IPS-18a (cell line): ENCODE measurements around the gene SLC4A7.

Experiments used
- H3K27ac ChIP-seq: one replicate; pipeline ENCODE4 v1.5.1; 2013; ENCODE audit warnings: low read length
- H3K27me3 ChIP-seq: one replicate; pipeline ENCODE4 v1.6.1; 2013; ENCODE audit warnings: mild to moderate bottlenecking, low read length; ENCODE audit not compliant: control insufficient read depth, insufficient read depth
- H3K36me3 ChIP-seq: one replicate; pipeline ENCODE4 v1.6.1; 2013; ENCODE audit warnings: low read depth, low read length; ENCODE audit not compliant: control insufficient read depth
- H3K4me1 ChIP-seq: one replicate; pipeline ENCODE4 v1.6.1; 2013; ENCODE audit warnings: low read depth, low read length; ENCODE audit not compliant: control insufficient read depth
- H3K4me3 ChIP-seq: one replicate; pipeline ENCODE4 v1.5.1; 2013; ENCODE audit warnings: low read length
- H3K9ac ChIP-seq: one replicate; pipeline ENCODE4 v1.6.1; 2013; ENCODE audit warnings: mild to moderate bottlenecking, low read length, moderate library complexity
- H3K9me3 ChIP-seq: one replicate; pipeline ENCODE4 v1.6.1; 2013; ENCODE audit warnings: low read depth, low read length; ENCODE audit not compliant: control insufficient read depth

SLC4A7 gene

GRCh38 chr3:27354161-27354560, 130.0 kb downstream of the SLC4A7 start:
- Histone ChIP-seq H3K4me3 (no peak overlapping the region), H3K27ac (no peak overlapping the region), H3K36me3 (no peaks in the 10 kb centered on the region), H3K9me3 (no peaks in the 10 kb centered on the region), H3K27me3 (no peaks in the 10 kb centered on the region), H3K4me1 (peaks cover 31% of the 10 kb centered on the region), H3K9ac (no peak overlapping the region)

GRCh38 chr3:27353221-27353620, 131.0 kb downstream of the SLC4A7 start:
- no peak overlapping the region for H3K4me3 ChIP-seq

DNA sequence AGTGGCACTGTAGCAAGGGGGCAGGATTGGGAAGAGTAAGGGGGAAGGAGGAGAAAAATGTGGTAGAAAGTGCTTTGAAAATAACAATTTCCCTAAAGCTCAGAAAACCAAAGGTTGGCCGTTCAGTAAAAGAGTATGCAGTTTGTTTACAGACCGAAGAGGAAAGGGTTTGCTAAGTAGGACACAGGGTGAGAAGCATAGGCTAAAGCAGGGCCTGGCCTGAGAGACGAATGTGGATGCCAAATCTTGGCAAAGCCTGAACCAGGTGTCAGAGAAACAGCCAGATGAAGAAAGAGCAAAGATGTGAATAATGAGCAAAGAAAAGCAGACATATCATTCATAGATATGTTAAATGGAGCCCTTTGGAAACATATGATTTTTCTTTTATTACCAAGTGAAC, 132.1 kb downstream of the SLC4A7 start:
- Histone ChIP-seq H3K4me1 (peaks cover 31% of the 10 kb centered on the region), H3K9ac (no peak overlapping the region), H3K4me3 (no peak overlapping the region), H3K36me3 (no peaks in the 10 kb centered on the region), H3K27me3 (no peaks in the 10 kb centered on the region), H3K27ac (no peak overlapping the region), H3K9me3 (no peaks in the 10 kb centered on the region)

More at GRCh38 chr3:27353221-27353620, 131.0 kb downstream of the SLC4A7 start:
- Histone ChIP-seq H3K9ac (no peak overlapping the region), H3K27ac (no peak overlapping the region), H3K9me3 (no peaks in the 10 kb centered on the region), H3K36me3 (no peaks in the 10 kb centered on the region), H3K27me3 (no peaks in the 10 kb centered on the region), H3K4me1 (peaks cover 31% of the 10 kb centered on the region)

GRCh38 chr3:27349832-27350231, 134.4 kb downstream of the SLC4A7 start:
- H3K4me3 ChIP-seq, result no peak overlapping the region
- peaks cover 30% of the 10 kb centered on the region for H3K4me1 ChIP-seq
- H3K27me3 ChIP-seq, result no peaks in the 10 kb centered on the region
- no peak overlapping the region for H3K9ac ChIP-seq
- H3K36me3 ChIP-seq, result no peaks in the 10 kb centered on the region
- no peak overlapping the region for H3K27ac ChIP-seq
- no peaks in the 10 kb centered on the region for H3K9me3 ChIP-seq

GRCh38 chr3:27345959-27346865, 138.0 kb downstream of the SLC4A7 start:
- H3K9ac ChIP-seq, result no peak overlapping the region
- H3K27ac ChIP-seq, result no peak overlapping the region
- H3K27me3 ChIP-seq, result no peaks in the 10 kb centered on the region
- no peak overlapping the region for H3K4me3 ChIP-seq
- no peaks in the 10 kb centered on the region for H3K9me3 ChIP-seq
- H3K36me3 ChIP-seq, result no peaks in the 10 kb centered on the region
- H3K4me1 ChIP-seq, result peaks cover 4% of the 10 kb centered on the region

- H3K9me3 ChIP-seq, result no peaks in the 10 kb centered on the region
- H3K36me3 ChIP-seq, result no peaks in the 10 kb centered on the region
- no peaks in the 10 kb centered on the region for H3K27me3 ChIP-seq
- H3K4me1 ChIP-seq, result peaks cover 4% of the 10 kb centered on the region
- no peak overlapping the region for H3K9ac ChIP-seq
- H3K27ac ChIP-seq, result no peak overlapping the region
- H3K4me3 ChIP-seq, result no peak overlapping the region
Measured at GRCh38 chr3:27345493-27345892, 138.7 kb downstream of the SLC4A7 start.

- Histone ChIP-seq H3K4me3 (no peak overlapping the region), H3K9me3 (no peaks in the 10 kb centered on the region), H3K27me3 (no peaks in the 10 kb centered on the region), H3K9ac (no peak overlapping the region), H3K36me3 (no peaks in the 10 kb centered on the region), H3K4me1 (peaks cover 4% of the 10 kb centered on the region), H3K27ac (no peak overlapping the region)
Measured at GRCh38 chr3:27345045-27345444, 139.1 kb downstream of the SLC4A7 start.

- Histone ChIP-seq H3K9me3 (no peaks in the 10 kb centered on the region), H3K4me1 (no peaks in the 10 kb centered on the region), H3K27ac (no peak overlapping the region), H3K4me3 (no peak overlapping the region), H3K9ac (no peak overlapping the region), H3K27me3 (no peaks in the 10 kb centered on the region), H3K36me3 (no peaks in the 10 kb centered on the region)
Measured at GRCh38 chr3:27344192-27344591, 140.0 kb downstream of the SLC4A7 start.

DNA sequence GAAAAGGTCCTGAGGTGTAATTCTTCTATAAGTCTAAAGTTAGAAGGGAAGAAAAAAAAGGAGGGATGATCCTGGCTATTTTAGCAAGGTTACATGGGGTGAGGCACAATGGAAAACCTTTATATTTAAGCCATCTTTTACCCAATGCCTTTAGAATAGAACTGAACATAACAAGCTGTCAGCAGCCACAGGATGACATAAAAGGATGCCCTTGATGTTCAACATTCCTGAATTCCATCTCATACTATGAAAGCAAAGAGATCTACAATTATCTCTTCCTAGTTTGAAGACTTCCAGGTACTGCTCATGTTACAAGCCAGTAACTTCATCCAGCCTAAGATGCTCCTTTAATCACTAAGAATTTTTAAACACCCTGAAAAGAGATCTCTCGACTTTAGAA, 141.9 kb downstream of the SLC4A7 start:
- Histone ChIP-seq H3K27me3 (no peaks in the 10 kb centered on the region), H3K9ac (no peak overlapping the region), H3K27ac (no peak overlapping the region), H3K9me3 (no peaks in the 10 kb centered on the region), H3K4me3 (no peak overlapping the region), H3K36me3 (no peaks in the 10 kb centered on the region), H3K4me1 (no peaks in the 10 kb centered on the region)

DNA sequence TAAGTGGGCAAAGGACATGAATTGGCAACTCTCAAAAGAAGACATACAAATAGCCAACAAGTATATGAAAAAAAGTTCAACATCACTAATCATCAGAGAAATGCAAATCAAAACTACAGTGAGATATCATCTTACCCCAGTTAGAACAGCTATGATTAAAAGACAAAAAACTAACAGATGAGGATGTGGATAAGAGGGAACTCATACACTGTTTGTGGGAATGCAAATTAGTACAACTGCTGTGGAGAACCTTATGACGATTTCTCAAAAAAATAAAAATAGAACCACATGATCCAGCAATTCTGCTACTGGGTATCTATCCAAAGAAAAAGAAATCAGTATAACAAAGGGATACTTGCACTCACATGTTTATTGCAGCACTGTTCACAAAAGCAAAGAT, 143.7 kb downstream of the SLC4A7 start:
- Histone ChIP-seq H3K4me3 (no peak overlapping the region), H3K9me3 (no peaks in the 10 kb centered on the region), H3K9ac (no peak overlapping the region), H3K4me1 (no peaks in the 10 kb centered on the region), H3K36me3 (no peaks in the 10 kb centered on the region), H3K27me3 (no peaks in the 10 kb centered on the region), H3K27ac (no peak overlapping the region)

DNA sequence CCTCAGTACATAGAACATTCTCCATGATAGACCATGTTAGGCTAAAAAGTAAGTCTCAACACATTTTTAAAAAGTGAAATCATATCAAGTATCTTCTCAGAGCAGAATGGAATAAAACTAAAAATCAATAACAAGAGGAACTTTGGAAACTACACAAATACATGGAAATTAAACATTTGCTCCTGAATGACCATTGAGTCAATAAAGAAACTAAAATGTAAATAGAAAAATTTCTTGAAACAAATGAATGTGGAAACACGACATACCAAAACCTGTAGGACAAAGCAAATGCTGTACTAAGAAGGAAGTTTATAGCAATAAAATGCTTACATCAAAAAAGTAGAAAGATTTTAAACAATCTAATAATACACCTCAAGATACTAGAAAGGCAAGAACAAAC, 148.6 kb downstream of the SLC4A7 start:
- Histone ChIP-seq H3K36me3 (no peaks in the 10 kb centered on the region), H3K4me3 (no peak overlapping the region), H3K9me3 (no peaks in the 10 kb centered on the region), H3K27me3 (no peaks in the 10 kb centered on the region), H3K4me1 (no peaks in the 10 kb centered on the region), H3K27ac (no peak overlapping the region), H3K9ac (no peak overlapping the region)

DNA sequence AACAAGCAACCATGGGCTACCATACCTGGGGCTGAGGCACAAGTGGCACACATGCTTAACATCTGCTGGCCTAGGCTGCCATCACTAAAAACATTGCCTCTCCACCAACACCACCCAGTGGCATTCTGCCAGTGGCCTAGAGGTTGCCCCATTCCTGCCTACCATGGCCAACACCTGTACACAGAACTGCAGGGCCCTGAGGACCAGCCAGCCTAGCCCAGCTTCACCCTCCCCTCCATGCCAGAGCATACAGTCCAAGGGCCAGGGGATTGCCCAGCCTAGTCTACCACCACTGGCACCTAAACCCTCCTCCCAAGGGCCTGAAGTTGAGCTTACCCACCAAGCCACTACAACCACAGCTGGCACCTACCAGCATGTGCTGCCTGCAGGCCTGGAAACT, 150.3 kb downstream of the SLC4A7 start:
- Histone ChIP-seq H3K4me1 (no peaks in the 10 kb centered on the region), H3K9me3 (no peaks in the 10 kb centered on the region), H3K36me3 (no peaks in the 10 kb centered on the region), H3K27ac (no peak overlapping the region), H3K9ac (no peak overlapping the region), H3K4me3 (no peak overlapping the region), H3K27me3 (no peaks in the 10 kb centered on the region)
